ENCODE data around the gene CLEC4D. TPM values are rescaled to one million over a fixed set of nuclear protein-coding genes. Genes with fewer than 3 reads are reported as not detected.
"Not testable (repeated sequence)": the region's sequence is repeated elsewhere in the genome, so short reads cannot be mapped to it uniquely, and the experiment has no call there.

Gene CLEC4D
- total RNA-seq, 2 donors from 2014 or later, result 0.63 TPM; not detected in 1

- no peak for TF ChIP-seq CTCF (IDR thresholded peaks at IDR 0.05)
- DNase-seq (ENCODE audit: low spot score), result no peak
- Histone ChIP-seq H3K36me3 (no peaks in the 10 kb centered on the region), H3K9me3 (no peaks in the 10 kb centered on the region), H3K27ac (no peak overlapping the region), H3K4me3 (no peak overlapping the region), H3K4me1 (no peaks in the 10 kb centered on the region), H3K27me3 (no peaks in the 10 kb centered on the region)
Measured at GRCh38 chr12:8517971-8518370, 4.7 kb downstream of the CLEC4D start.

- Histone ChIP-seq H3K36me3 (no peaks in the 10 kb centered on the region), H3K4me1 (no peaks in the 10 kb centered on the region), H3K27ac (no peak overlapping the region), H3K4me3 (no peak overlapping the region), H3K9me3 (no peaks in the 10 kb centered on the region), H3K27me3 (no peaks in the 10 kb centered on the region)
- TF ChIP-seq CTCF (IDR thresholded peaks at IDR 0.05), result no peak
- DNase-seq (ENCODE audit: low spot score), result no peak
Measured at GRCh38 chr12:8519171-8519570, 5.9 kb downstream of the CLEC4D start.

- no peak overlapping the region for H3K27ac ChIP-seq
- H3K9me3 ChIP-seq, result peaks cover 0 to 6% of the 10 kb centered on the region in 2 donors
- no peak for TF ChIP-seq CTCF (IDR thresholded peaks at IDR 0.05)
- no peak overlapping the region for H3K4me3 ChIP-seq
- H3K27me3 ChIP-seq, result no peaks in the 10 kb centered on the region
- H3K4me1 ChIP-seq, result no peaks in the 10 kb centered on the region
- DNase-seq (ENCODE audit: low spot score), result no peak
- H3K36me3 ChIP-seq, result no peaks in the 10 kb centered on the region
Measured at GRCh38 chr12:8527250-8528130, 14.2 kb downstream of the CLEC4D start.

GRCh38 chr12:8532045-8532444, 18.7 kb downstream of the CLEC4D start:
- no peaks in the 10 kb centered on the region for H3K36me3 ChIP-seq
- no peaks in the 10 kb centered on the region for H3K9me3 ChIP-seq
- H3K4me1 ChIP-seq, result no peaks in the 10 kb centered on the region
- no peak overlapping the region for H3K4me3 ChIP-seq
- no peak for TF ChIP-seq CTCF (IDR thresholded peaks at IDR 0.05)
- no peak for DNase-seq (ENCODE audit: low spot score)
- H3K27ac ChIP-seq, result no peak overlapping the region
- no peaks in the 10 kb centered on the region for H3K27me3 ChIP-seq

- H3K4me1 ChIP-seq; H3K27me3 ChIP-seq; H3K27ac ChIP-seq; DNase-seq (ENCODE audit: low spot score); H3K9me3 ChIP-seq; H3K4me3 ChIP-seq; H3K36me3 ChIP-seq: not testable (repeated sequence)
Measured at GRCh38 chr12:8537820-8538219, 24.5 kb downstream of the CLEC4D start.

- H3K9me3 ChIP-seq; H3K27me3 ChIP-seq; H3K4me3 ChIP-seq; H3K4me1 ChIP-seq; DNase-seq (ENCODE audit: low spot score); H3K27ac ChIP-seq; H3K36me3 ChIP-seq: not testable (repeated sequence)
Measured at GRCh38 chr12:8540831-8541230, 27.5 kb downstream of the CLEC4D start, which contains the start of gene CLEC4E. TSS of gene CLEC4E (minus strand) at chr12:8540905. CDS start at chr12:8540797, 108 bp downstream.

- H3K27ac ChIP-seq, result no peak overlapping the region
- no peaks in the 10 kb centered on the region for H3K27me3 ChIP-seq
- no peak for DNase-seq (ENCODE audit: low spot score)
- H3K4me3 ChIP-seq, result no peak overlapping the region
- H3K4me1 ChIP-seq, result no peaks in the 10 kb centered on the region
- TF ChIP-seq CTCF (IDR thresholded peaks at IDR 0.05), result no peak
- H3K36me3 ChIP-seq, result no peaks in the 10 kb centered on the region
- no peaks in the 10 kb centered on the region for H3K9me3 ChIP-seq
Measured at GRCh38 chr12:8541562-8541961, 28.3 kb downstream of the CLEC4D start.

Data from right atrium auricular region (tissue), 2 donors.